WI38 (cell line): Measurements from ENCODE around the gene SHC2.
A peak's percentile ranks its signal among the peaks of the same experiment; 100 is the strongest.

Source experiments
- H3K4me3 ChIP-seq: 2 replicates; pipeline ENCODE4 v1.5.1; 2011; ENCODE audit warnings: low read depth, mild to moderate bottlenecking, control low read depth, low read length
- TF ChIP-seq, protein P1 (sequence below): IDR thresholded peaks from 2 replicates; pipeline ENCODE4 v1.5.1; 2012; ENCODE audit warnings: low read depth, mild to moderate bottlenecking, control low read depth, low read length

Gene SHC2

DNA sequence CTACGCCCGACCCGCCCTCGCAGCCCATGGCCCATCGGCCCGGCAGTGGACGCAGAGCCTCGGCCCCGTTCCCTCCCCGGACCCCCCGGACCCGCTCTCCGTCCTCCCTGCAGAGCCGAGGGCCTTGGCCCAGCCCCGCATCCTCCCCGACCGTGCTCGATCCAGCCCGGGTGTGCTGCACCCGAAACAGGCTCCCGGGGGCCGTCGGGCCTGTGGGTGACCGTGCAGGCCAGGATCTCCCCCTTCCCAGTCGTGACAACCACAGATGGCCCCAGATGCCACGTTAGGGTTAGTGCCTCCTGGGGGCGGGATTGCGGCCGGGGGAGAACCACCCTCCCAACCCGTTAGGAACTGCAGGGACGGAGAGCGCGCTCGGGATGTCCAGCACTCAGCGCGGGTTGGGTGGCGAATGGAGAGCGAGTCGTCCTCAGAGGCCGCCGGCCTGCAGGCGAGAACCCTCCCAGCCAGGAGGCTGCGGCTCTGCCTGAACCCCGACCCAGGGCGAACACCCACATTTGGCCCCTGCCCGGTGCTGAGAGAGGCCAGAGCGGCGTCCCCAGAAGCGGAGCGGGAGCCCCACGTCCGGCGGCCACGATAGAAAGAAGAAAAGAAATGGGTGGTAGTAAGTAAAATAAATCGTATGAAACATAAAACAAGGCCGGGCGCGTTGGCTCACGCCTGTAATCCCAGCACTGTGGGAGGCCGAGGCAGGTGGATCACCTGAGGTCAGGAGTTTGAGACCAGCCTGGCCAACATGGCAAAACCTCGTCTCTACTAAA, 28.8 kb upstream of the SHC2 start:
- TF ChIP-seq, protein P1, sequence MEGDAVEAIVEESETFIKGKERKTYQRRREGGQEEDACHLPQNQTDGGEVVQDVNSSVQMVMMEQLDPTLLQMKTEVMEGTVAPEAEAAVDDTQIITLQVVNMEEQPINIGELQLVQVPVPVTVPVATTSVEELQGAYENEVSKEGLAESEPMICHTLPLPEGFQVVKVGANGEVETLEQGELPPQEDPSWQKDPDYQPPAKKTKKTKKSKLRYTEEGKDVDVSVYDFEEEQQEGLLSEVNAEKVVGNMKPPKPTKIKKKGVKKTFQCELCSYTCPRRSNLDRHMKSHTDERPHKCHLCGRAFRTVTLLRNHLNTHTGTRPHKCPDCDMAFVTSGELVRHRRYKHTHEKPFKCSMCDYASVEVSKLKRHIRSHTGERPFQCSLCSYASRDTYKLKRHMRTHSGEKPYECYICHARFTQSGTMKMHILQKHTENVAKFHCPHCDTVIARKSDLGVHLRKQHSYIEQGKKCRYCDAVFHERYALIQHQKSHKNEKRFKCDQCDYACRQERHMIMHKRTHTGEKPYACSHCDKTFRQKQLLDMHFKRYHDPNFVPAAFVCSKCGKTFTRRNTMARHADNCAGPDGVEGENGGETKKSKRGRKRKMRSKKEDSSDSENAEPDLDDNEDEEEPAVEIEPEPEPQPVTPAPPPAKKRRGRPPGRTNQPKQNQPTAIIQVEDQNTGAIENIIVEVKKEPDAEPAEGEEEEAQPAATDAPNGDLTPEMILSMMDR, result no peak

DNA sequence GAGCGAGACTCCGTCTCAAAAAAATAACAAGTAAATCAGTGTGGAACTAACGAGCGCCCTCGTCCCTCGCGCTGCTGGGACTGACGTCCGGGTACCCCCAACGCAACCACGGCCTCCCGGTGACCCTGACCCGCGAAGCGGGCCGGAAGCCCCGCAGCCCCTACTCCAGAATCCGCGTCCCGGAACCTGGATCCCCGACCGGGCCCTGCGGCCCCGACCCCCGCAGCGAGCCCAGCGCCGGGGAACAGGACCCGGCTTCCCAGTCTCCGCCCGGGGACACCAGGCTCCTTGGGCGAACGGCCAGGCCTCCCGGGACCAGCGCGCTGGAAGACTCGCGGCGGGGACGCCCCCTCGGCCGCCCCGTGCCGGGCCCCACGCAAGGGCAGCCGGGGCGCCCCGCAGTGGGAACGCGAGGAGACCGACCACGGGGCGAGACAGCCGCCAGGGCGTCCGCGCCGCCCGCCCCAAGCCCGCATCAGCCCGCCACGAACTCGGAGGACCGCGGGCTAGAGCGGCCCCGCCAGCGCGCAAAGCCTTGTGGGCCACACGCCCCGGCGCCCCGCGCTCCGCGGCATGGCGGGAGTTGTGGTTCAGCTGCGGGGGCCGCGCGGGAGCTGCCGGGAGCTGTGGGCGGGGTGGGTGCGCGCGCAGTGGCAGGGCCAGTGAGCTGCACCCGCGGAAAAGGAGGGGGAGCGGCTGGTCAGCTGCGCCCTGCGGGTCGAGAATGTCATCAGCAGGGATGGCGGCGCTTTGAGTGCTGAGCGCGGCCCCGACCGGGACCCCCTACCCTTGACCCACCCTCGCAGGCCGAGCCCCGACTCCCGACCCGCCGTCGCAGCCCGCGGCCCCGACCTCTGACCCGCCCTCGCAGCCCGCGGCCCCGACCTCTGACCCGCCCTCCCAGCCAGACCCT, 27.9 kb upstream of the SHC2 start:
- H3K4me3 ChIP-seq, result peak overlapping the region; percentile 84
- TF ChIP-seq, protein P1, result no peak

More for the DNA sequence above, 28.8 kb upstream of the SHC2 start:
- H3K4me3 ChIP-seq, result peak overlapping the region; percentile 84

DNA sequence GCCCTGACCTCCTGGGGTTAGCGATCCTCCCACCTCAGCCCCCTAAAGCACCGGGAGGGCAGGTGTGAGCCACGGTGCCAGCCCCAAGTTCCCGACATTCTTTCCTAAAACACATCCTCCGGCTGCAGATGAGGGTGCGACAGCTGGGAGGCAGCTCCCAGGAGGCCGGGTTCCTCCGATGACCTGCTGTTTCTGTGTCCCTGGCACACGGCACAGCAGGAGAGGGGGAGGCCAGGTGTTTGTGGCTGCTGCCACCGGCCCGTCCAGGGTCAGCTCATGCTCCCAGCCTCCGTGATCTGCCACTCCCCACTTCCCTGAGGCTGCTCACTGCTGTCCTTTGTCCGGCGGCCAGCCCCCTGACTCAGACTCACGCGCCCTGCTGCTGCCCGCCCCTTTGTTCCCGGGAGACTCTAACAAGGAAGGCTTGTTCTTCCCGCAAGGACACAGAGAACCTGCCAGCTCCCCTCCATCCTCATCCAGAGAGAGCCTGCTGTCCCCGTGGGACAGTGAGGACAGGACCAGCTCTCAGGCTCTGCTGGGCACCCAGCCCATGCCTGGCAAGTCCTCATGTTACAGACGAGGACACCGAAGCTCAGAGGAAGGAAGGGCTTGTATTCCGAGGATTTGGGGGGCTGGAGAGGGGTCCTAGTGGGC, 24.9 kb upstream of the SHC2 start:
- H3K4me3 ChIP-seq, result no peak overlapping the region

DNA sequence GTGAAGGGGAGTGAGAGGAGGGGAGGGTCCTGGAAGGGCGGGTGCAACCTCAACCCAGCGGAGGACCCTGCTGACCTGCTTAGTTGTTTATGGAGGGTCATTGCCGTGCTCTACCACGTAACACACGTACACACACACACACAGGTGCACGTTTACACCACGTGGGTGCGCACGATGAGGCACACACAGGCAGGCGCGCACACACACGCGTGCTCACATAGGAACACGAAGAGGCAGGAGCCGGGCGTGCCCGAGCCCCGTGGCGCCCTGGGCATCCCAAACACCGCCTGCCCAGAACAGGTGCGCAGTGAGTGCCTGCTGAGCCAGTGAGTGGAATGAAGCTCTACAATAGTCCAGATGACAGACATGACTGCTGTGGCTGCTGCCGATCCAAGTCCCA, 24.2 kb upstream of the SHC2 start:
- no peak overlapping the region for H3K4me3 ChIP-seq
- TF ChIP-seq, protein P1, result no peak

More for the DNA sequence above, 24.9 kb upstream of the SHC2 start:
- TF ChIP-seq, protein P1, result no peak

DNA sequence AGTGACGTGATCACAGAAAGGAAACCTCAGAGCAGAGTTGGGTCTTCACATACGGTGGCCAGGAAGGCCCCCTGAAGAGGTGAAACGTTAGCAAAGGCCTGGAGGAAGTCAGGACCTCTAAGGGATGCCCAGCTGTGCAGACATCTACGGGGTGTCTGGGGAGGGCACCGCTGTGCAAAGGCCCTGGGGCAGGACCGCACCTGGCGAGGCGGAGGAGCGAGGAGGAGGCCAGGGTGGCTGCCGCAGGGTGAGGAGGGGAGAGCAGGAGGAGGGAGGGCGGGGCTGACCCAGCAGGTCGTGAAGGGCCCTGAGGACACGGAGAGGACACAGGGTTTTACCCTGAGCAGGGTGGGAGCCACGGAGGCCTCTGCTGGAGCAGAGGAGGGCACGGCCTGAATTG, 23.7 kb upstream of the SHC2 start:
- H3K4me3 ChIP-seq, result no peak overlapping the region
- TF ChIP-seq, protein P1, result no peak

DNA sequence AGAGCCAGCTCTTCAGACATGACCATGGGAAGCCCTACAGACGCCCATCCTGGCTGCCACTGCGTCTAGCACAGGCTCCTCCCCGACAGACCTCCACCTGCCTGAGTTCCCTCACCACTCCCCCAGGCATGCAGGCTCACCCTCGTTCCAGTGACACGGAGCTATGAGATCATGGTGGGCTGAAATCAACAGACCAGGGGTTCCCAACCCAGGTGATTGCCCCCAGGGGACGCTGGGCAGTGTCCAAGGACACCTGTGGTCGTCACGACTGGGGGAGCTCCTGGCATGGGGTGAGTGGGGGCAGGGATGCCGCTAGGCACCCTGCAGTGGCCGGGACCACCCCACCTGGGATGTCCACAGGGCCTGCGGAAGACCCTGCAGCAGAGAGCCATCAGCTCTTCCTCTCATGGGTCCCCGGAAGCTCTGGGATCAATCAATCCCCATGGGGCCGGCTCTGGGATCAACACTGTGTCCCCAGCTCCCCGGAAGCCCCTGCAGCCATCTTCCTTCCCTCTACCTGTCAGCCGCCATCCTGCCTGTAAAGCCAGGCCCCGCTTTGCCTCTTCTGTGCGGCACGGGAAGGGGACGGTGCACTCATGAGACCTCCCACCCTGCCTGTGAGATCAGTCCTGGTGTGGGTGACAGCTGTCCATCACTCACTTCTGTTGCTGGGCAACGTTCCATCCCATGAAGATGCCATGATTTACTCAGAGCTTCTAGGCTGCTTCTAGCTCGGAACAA, 22.7 kb upstream of the SHC2 start:
- TF ChIP-seq, protein P1, result no peak
- H3K4me3 ChIP-seq, result no peak overlapping the region
